Measurements from ENCODE around the gene THAP2. TPM values are rescaled to one million over a fixed set of nuclear protein-coding genes. Genes with fewer than 3 reads are reported as not detected.

THAP2 gene
- 3.1 and 5.6 TPM in 2 replicates for total RNA-seq (2014; rRNA removed; shearing (Covaris generic))

DNA sequence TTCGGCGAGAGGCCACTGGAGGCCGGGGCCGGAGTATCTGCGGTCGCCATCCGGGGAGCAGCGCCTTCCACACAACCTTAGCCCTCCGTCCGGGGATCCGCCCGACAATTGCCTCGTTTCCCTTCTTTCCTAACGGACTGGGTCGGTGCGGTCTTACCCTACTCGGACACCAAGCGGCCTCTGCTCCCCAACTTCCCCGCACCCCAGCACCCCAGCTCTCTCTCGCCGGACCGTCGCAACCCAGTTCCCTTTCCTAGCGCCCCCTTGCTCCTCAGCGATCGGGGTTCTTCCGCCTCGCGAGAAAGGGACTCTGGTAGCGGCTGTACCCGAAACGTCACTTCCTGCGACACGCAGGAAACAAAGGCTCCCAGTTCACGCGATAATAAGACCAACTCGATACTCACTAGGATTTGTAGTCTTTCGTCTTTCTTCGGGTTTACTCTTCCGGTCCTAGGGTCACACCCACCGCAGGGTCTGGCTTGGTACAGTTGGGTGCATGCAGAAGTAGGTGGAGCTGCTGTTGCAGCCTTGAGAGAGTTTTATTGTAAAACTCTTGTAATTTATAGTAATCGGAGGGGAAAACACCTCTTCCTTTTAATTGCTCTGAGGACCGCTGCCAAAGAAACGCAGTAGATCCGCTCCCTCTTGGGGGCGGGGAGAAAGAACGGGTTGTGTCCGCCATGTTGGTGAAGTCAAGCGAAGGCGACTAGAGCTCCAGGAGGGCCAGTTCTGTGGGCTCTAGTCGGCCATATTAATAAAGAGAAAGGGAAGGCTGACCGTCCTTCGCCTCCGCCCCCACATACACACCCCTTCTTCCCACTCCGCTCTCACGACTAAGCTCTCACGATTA, at the start of gene THAP2, which contains the start of gene ZFC3H1:
Gene THAP2 (plus strand): TSS at position 741 of the 850 bp plus-strand sequence. CDS start 209 bp downstream, outside the sequence.
Gene ZFC3H1 (minus strand): TSS at position 288 of the 850 bp plus-strand sequence. CDS start 238 bp downstream, at position 50.
- DNase-seq (ENCODE audit: low spot score): peak; percentile 100

DNA sequence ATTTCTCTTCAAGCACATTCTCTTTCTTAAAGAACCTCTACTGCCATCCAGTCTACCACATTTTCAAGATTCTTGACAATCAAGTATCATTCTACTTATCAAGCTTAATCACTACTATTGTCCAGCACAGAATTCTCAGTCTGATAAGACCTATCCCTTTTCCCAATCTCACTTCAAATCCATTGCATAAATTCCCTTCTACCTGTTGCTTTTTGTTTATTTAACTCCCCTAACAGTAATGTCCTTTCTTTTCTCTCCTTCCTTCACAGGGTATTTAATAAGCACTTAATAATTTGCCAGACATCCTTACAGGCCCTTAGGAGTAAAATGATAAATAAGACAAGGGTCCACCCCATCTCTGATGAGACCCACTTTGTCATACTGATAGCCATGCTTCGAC, 42.2 kb upstream of the THAP2 start:
- no peak for DNase-seq (ENCODE audit: low spot score)

DNA sequence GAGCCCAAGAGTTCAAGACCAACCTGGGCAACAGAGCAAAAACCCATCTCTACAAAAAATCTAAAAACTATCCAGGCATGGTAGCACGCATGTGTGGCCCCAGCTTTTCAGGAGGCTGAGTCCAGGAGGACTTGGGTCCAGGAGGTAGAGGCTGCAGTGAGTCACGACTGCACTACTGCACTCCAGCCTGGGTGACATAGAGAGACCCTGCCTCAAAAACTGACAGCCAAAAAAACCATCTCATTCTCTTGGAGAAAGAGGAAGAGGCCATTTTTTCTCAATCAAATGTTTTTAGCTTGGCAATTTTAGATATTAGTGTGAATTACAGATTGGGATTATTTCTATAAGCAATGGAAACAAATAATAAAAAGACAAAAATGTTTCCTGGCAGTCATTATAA, 38.6 kb upstream of the THAP2 start:
- no peak for DNase-seq (ENCODE audit: low spot score)

DNA sequence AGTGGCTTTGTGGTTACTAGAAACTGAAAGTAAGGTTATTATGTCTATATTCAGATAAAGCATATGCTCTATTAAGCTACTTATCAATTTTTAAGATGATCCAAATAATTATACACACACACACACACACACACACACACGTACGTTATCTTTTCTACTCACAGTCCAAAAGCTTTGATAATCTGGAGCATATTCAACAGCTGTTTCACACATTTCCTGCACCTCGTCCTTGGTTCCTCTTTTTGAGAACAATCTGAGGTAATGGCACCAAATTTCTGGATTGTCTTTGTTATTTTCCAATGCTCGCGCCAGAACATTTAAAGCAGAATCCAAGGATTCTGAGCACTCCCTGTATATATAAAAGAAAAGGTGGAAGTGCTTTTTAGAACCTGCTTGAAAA, 38.0 kb upstream of the THAP2 start:
- no peak for DNase-seq (ENCODE audit: low spot score)

DNA sequence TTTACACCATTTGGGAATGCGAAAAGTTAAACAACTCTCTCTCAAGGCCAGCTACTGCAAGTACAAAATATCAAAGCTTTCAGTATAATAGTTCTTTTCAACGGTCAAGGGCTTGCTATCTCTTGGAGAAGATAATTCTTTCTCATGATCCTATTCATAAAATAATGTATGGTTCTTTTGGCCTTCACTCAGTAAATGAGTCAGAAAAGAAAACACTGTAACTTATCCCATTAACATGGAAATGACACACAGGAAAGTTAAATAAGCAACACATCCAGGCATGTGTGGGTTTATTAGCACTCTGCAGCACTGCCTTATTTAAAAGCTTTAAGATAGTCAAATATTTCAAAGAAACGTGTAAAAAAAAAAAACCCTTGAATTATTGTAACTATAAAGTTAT, 37.3 kb upstream of the THAP2 start:
- no peak for DNase-seq (ENCODE audit: low spot score)

DNA sequence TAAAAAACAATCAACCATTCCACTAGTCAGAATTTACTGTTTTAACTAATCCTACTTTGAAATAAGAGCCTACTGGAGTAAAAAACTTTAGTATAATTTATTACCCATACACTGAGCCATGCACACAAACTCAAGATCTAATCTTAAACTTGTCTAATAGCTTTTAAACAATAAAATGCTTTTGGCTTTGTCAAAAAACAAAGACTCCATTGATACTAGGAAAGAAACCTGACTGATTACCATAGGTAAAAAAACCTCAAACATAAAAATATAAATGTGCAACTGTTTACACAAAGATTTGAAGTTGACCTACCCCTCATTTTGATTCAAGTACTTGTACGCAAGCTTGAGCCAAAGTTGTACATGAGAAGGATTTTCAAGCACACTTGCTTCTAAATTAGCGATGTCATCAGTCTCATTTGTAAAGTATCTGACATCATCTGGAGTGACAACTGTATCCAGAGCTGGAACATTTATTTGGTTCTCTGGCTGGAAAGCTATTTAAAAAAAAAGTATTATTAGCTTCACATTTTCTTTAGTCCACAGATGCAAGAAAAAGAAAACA, 36.6 kb upstream of the THAP2 start:
- DNase-seq (ENCODE audit: low spot score): no peak

DNA sequence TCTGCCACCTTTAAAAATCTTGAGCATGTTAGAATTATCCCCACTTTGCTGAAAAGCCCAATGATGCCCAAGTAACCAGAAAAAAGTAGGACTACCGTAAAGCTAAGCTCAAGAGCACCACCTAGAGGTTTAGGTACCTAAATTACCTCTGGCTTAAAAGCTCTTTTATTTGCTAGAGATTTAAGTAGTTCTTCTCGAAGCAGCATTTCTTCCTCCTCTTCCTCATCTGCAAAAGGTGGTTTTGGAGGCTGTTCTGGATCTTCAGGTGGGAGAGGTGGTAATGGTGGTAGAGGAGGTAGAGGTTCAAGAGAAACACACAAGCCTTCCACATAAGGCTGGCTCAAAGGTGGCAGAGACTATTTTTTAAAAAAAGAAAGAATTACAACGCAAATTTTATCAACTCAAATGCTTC, 27.4 kb upstream of the THAP2 start:
- DNase-seq (ENCODE audit: low spot score): peak; percentile 60

DNA sequence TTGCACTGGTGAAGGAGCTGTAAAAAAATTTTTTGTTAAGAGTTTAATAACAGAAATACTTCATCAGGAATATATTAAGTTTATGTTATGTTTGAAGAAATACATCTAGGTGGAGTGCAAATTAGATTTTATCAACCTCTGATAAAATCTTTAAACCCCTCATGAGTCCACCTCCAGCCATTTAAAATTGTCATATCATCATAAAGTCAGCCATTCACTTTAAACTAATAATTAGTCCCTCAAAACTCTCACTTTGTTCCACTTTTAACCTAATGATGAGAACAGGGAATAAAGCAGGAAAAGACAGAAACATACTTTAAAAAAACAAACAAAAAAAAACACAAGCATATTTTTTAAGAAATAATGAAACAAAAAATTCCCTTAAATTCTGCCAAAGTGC, 25.6 kb upstream of the THAP2 start:
- DNase-seq (ENCODE audit: low spot score): no peak

DNA sequence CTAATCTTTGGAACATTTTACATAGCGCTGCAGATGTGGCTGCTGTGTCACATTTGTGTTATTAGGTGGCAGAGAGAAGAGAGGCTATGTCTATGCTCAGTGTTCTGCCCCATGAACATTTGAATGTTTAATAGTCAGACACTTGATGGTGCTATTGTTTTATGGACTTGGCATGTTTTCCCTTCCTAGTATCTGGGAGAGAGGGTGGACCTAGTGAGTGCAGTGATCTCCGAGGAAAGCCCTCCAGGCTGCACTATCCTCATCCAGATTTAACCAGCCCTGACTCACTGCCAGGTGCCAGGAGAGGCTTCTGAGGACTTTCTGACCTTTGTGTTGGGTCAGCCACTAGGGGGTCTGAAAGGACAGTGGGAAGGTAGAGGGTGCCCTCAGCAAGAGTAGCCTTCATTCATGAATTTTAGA, 24.8 kb upstream of the THAP2 start:
- no peak for DNase-seq (ENCODE audit: low spot score)

DNA sequence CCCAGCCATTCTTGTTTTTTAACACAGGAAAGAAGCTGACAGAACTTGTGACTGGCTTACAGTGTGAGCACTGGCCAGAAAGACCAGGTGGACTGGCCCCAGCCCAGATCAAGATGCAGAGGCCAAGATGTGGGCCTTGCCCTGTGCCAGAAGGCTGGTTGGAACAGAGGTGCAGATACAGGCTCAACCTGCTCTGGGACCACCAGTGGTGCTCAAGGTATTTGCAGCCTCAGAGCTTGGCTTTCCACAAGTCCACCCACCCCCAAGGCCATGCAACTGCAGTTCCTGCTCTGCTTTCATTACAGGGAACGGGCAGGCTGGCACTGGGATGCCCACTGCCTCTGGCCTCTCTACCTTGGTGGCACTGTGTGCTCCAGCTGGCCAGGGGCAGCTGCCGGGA, 23.8 kb upstream of the THAP2 start:
- DNase-seq (ENCODE audit: low spot score): no peak

DNA sequence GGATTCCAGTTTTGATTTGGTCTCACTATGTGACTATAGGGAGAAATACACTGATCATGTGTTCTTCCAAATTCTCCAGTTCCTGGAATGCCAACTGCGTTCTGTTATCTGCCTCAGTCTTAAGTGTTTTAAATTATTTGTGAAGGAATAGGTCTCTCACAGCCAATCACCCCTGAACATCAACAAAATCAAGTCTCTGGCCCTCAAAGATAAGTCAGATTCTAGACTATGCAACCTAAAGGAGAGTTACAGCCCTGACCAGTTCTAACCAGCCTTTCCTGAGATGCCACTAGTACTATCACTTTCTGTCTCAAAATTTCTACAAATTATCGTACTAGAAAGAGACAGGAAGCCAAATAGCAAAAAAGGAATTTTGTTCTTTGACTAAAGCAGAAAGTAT, 22.7 kb upstream of the THAP2 start:
- no peak for DNase-seq (ENCODE audit: low spot score)

DNA sequence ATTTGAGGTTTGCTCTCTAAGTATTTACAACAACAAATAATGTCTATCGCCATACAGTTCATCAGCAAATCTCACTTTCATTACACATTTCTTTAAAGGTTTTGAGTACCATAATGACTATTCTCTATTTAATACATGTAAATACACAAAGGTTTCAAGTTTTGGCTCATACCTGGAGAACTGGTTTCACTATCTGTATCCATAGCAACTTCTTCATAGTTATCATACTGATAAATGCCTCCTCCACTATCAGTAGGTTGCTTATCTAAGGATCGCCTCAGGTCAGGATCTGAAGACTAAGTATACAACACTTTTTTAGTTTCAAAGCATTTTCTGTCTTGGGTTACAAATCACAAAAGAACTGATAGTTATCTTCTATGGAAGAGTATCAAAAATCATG, 21.8 kb upstream of the THAP2 start:
- DNase-seq (ENCODE audit: low spot score): no peak

DNA sequence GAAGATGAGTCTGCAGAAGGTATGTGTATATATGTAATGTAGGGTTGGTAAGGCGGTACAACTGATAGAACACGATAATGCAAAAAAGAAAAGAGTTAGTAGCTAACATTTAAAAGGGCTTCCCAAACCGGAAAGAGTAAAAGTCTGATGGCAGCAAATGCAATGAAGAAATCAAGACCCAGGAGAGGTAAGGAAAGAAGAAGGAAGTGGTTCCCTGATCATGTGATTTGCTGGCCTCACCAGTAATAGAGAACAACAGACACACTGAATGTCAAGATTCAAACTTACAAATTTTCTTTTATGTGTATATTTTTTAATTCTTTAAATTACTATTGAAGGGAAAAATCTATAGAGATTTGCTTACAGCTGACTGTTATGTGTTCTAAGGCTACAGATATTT, 18.8 kb upstream of the THAP2 start:
- no peak for DNase-seq (ENCODE audit: low spot score)

DNA sequence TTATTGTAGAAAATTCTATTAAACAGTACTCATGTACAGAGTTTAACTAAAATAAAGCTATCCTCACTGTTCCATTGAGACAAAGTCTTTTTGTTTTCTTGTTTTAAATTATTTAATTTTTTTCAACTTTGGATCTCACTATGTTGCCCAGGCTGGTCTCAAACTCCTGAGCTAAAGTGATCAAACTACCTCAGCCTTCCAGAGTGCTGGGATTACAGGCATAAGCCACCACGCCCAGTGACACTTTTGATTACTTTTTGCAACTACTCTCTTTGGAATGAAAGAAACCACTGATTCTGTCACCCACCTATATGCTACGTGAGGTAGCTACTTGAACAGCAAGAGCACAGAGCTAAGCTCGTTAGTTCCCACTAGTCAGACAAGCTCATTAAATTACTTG, 17.6 kb upstream of the THAP2 start:
- DNase-seq (ENCODE audit: low spot score): no peak

DNA sequence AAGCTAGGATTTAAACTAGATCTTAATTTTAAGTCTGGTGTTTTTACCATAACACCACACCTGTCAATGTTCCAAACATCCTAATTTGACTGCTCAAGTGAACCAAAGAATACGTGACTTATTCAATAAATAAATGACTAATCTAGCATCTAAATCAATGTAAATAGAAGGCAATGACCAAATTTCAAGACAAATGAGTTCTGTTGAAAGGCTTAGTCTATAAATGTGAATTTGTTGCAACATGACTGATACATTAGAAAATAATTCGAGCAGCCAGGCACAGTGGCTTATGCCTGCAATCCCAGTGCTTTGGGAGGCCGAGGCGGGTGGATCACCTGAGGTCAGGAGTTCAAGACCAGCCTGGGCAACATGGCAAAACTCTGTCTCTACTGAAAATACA, 15.6 kb upstream of the THAP2 start:
- DNase-seq (ENCODE audit: low spot score): no peak

DNA sequence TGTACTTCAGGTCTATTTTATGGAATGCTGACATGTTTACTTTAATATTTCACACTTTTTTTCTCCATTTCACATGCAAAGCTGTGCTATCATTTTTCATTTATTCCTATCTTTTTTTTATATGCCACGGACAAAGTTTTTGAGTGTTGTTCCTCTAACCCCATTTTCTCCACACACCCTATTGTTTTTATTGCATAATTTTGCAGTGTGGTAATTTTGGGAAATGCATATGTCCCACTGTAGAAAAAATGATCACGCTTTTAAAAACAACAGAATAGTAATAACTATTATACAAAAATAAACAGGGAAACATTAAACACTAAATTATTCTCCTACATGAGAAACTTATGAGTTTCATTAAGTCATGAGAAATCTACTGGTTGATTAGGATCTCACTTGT, 14.7 kb upstream of the THAP2 start:
- DNase-seq (ENCODE audit: low spot score): no peak

DNA sequence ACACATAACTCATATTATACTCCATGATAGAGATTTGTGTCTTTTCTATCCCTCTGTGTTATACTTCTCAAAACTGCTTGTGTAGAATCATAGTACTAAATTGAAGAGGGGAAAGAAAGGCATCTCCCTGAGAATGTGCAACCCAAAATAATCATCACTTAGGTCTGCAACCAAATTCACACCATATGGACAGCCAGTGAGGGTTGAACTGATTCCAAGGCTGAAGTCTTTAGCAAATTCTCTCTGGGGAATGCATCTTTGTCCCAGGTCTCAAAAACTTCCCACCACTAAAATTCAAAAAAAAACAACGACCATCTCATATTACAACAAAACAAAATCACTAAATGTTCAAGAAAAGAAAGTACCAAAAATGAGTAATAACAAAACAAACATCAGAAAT, 11.4 kb upstream of the THAP2 start:
- DNase-seq (ENCODE audit: low spot score): no peak

DNA sequence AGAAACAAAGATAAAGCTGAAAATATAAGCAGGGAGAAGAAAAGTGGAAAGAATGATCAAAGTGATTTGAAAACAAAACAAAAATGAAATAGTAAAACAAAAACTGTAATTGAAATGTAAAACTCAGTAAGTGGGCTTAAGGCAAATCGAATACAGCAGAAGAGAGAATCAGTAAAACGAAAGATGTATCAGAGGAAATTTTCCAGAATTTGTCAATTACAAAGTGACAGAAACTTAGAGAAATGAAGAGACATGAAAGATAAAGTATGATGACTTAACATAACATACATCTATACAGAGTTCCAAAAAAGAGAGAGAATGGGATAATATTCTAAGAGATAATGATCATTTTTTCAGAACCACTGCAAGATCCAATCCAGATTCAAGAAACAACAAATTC, 11.0 kb upstream of the THAP2 start:
- DNase-seq (ENCODE audit: low spot score): no peak

DNA sequence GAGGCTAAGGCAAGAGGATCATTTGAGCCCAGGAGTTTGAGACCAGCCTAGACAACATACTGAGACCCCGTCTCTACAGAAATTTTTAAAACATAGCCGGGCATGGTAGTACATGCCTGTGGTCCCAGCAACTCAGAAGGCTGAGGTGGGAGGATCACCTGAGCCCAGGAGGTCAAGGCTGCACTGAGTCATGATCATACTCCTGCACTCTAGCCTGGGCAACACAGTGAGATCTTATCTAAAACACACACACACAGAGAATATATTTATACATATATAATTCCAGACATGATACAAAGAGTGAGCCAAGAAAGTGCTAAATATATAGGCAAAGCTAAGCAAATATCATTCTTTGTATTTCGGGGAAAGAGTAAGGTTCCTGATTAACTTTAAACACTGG, 9.9 kb upstream of the THAP2 start:
- no peak for DNase-seq (ENCODE audit: low spot score)

DNA sequence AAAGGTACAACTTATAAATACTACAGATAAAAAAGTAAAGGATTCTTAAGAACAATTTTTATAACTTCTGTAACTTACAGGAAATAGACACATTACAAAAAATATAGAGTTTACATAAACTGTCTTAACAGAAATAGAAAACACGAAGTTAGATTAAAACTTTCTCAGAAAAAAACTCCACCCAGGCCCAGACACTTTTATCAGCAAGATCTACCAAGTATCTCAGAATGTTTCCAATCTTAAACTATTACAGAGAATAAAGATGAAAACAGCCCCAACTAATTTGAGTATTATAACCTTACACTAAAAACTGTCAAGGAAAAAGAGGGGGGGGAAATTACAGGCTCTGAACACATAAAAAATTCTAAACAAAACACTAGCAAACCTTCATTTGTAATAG, 8.6 kb upstream of the THAP2 start:
- DNase-seq (ENCODE audit: low spot score): no peak

DNA sequence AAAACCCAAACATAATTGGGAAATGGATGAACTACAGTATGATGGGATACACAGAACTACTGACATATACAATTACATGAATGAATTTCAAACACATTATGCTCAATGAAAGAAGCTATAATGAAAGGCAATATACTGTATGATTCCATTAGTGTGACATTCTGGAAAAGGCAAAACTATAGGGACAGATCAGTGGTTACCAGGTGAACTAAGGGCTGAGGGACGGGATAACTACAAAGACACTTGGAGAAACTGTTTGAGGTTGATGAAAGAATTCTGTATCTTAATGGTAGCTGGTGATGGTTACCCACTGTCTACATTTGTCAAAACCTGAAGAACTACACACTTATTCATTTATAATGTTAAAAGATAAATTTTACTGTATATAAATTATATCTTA, 8.2 kb upstream of the THAP2 start:
- DNase-seq (ENCODE audit: low spot score): no peak

DNA sequence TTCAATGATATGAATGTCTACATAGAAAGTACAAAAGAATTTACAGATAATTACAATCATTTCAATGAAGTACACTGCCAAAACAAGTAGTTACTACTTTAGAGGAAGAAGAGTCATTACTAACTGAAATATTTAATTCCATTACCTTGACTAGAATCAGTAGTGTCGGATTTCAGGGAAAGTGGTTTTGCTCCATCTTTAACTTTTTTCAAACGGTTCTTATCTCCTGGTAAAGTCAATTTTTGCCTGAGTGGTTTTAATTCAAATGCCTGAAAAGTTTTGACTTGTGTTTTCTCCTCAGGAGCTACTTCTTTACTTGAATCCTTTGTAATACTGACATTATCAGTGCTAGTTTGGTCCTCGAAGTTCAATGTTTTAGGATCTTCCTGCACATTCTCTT, 7.4 kb upstream of the THAP2 start:
- no peak for DNase-seq (ENCODE audit: low spot score)

DNA sequence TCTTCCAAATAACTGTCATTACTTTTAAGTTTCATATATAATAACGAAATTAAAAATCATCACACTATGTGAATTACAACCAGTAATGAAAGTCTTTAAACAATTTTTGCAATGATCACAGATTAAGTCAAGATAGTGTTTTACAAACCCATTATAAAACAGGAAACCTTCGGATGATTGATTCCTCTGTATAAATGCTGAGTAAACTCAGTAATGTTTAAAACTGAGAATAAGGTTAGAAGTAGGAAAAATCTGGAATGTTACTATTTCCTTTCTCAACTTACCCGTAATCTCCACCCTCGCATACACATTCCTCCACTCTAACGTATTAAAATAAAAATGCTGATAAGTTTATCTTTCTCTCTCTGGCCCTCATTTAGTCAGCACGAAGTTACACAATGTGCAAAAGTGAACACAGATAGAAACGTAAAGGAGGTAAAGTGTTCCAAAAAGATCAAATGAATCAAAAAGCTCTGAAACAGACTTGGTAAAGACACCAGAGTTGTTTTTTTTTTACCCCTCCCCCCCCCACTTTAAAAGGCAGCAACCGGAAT, 2.0 kb upstream of the THAP2 start:
- DNase-seq (ENCODE audit: low spot score): no peak
